Central memory CD4-positive, alpha-beta T cell (primary cell): ENCODE data around the gene ERCC5.

Experiments
- DNase-seq: peaks from one replicate; pipeline ENCODE4 v3.0.0; 2022

ERCC5 gene

DNA sequence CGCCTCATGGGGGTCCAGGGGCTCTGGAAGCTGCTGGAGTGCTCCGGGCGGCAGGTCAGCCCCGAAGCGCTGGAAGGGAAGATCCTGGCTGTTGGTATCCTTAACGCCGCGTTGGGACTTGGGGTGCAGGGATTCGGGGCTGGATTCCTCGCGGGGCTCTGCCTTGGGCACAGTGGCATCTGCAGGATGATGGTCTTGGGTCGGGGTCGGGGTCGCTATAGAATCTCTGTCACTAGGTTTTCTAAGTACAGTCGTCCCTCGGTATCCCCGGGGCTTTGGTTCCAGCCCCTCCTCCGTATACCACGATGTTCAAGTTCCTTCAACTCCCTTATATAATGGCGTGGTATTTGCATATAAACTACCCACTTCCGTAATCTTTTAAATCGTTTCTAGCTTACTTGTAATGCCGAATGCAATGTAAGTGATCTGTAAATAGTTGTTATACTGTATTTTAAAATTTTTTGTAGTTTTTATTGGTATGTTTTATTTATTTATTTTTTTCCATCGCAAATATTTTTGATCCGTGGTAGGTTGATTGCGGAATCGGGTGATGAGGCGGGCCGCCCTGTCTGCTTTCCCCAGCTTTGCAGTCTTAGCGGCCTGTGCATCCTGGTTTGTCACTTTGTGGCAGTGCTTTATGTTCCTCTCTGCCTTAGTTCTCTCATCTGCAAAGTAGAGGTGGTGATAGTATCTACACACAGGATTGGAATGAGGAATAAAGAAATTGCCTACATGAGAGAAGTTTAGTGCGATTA, 606 bp downstream of the ERCC5 start:
- DNase-seq = peak; percentile 71

DNA sequence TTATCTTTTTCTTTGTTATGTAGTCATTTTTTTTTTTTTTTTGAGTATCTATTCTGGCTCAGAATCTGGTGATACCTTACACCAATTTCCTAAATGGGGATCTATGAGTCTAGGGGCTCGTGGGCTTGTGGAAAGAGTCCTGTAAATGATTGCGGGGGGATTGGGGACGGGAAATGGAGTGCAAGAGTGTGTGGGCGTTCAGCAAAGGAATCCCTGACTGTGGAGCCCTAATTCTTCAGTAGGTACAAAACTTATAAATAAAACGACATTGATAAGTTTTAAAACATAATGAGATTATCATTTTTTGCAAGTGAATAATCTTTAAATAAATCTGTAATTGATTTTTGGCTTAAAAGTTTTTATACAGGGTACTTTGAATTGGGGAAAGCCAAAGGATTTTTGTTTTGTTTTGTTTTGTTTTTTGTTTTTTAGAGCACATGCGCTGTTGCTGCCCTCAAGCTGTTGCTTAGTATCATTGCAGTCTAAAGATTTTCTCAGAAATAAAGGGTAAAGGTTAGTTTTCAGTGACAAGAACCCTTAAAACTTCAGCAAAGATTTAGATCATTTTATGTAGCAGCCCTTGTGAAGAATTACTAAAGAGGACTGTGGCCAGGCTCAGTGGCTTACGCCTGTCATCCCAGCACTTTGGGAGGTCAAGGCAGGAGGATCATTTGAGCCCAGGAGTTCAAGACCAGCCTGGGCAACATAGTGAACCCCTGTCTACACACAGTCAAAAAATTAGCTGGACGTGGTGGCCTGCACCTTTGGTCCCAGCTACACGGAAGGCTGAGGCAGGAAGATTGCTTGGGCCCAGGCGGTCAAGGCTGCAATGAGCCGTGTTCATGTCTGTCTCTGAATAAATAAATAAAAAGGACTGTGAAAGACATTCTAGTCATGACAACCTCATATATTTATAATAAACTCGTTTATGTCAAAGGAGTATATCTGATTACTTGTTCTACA, 1.7 kb downstream of the ERCC5 start:
- peak; percentile 45 for DNase-seq

DNA sequence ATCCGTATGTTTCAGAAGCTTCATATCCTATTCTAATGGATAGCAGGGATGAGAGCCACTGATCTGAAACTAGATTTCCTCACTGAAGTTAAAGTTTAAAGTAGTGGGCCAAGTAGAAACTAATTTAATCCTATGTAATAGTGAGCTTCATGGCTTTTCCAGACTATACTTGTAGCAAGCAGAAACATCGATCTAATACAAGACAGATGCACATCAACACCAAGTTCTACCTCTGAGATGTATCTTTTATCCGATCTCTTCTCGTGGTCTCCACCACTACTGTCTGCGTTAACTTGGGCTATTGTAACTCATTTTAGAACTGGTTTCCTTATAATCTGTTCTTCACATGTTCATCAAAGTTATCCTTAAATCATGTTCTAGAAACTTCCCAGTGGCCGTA, 3.1 kb downstream of the ERCC5 start:
- no peak for DNase-seq

DNA sequence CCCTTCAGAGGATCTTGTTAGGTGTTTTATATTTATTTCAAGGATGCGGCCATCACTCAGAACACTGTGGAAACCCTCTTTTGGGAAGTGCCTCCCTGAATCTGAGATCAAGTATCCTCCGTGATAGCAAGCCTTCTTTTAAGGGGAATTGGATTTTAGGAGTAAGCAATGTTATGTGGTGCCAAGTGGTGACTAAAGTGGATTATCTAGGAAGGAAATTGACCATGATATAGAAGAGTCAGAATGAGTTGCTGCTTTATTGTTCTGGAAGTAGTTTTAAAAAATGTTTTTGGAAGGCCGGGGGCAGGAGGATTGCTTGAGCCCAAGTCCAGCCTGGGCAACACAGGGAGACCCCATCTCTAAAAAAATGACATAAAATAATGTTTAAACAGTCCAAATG, 6.7 kb downstream of the ERCC5 start:
- DNase-seq = no peak

DNA sequence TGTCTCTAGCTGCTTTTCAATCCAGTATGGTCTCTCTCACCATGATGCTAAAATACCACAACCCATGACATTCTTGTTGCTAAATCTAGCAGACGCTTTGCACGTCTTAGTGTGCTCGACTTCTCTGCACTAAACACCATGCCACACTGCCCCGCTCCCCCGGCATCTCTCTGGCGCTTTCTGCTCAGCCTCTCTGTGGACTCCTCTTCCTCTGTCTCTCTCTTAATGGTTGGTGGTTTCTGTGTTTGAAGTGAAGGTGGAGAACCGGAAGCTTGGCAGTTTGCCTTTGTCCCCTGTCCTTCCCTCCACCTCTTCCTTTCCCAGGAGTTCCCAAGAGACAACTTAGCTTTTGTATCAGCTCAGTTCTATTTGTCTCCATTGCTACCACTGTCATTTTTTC, 8.8 kb downstream of the ERCC5 start:
- no peak for DNase-seq

DNA sequence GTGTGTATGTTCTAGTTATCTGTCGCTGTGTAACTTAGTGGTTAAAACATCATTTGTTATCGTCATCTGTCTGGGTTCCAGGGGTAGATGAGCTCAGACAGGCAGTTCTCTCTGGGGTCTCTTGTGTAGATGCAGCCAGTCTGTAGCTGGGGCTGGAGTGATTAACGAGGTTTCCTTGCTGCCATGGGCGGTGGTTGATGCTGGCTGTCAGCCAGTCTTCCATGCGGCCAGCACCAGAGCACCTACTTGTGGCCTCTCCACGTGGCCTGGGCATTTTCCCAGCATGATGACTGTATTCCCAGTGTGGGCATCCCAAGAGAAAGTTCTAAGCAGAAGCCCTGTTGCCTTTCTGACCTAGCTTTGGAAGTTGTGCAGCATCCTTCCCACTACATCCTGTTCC, 10.7 kb downstream of the ERCC5 start:
- DNase-seq = no peak

DNA sequence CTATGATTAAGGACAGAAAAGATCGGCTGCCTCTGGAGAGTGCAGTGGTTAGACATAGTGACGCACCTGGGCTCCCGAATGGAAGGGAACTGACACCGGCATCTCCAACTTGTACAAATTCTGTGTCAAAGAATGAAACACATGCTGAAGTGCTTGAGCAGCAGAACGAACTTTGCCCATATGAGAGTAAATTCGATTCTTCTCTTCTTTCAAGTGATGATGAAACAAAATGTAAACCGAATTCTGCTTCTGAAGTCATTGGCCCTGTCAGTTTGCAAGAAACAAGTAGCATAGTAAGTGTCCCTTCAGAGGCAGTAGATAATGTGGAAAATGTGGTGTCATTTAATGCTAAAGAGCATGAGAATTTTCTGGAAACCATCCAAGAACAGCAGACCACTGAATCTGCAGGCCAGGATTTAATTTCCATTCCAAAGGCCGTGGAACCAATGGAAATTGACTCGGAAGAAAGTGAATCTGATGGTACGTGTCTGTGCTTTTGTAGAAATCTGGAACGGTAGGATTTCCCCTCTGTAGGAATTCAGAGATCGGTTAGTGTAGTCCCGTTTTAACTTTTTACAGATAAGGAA, 16.9 kb downstream of the ERCC5 start:
- no peak for DNase-seq

DNA sequence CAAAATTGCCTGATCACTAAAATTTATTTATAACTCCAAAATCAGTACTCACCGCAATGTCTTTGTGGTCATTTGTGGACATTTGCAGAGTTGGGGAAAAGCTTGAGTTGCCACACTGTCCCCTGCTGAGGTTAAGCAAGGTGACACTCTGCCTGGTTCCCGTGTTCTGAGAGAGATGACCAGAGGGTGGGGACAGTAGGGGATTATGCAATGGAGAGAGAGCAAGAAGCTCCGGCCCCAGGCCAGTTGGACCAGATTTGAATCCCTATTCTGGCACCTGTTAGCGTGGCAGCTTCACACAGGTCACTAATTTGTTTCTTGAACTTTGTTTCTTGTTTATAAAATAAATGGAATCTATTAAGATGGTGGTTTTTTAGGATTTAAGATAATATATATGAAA, 17.8 kb downstream of the ERCC5 start:
- DNase-seq = no peak

DNA sequence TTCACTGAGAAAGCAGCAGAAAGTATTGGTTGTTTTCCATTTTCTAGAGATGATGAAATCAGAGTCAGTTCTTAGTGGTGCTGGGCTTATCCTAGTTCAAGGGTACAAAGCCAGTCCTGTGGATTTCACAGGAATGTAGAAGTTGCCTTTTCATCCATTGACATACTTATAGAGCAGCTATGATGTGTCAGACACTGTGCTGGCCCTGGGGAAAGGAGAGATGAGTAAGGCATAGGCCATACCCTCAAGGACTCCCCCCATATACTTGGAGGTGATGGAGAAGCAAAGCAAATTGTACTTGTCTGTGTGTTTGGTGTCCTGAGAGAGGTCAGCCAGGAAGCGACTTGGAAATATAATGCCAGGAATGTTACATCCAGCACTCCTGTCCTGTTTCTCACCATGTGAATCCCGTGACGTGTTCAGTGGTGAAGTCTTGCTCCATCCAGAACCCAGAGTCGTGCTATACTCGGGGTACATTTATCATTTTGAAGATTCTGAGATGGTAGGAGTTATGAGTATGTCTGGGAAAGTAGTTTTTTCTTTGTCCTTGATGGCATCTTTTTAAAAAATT, 22.6 kb downstream of the ERCC5 start:
- DNase-seq = no peak

DNA sequence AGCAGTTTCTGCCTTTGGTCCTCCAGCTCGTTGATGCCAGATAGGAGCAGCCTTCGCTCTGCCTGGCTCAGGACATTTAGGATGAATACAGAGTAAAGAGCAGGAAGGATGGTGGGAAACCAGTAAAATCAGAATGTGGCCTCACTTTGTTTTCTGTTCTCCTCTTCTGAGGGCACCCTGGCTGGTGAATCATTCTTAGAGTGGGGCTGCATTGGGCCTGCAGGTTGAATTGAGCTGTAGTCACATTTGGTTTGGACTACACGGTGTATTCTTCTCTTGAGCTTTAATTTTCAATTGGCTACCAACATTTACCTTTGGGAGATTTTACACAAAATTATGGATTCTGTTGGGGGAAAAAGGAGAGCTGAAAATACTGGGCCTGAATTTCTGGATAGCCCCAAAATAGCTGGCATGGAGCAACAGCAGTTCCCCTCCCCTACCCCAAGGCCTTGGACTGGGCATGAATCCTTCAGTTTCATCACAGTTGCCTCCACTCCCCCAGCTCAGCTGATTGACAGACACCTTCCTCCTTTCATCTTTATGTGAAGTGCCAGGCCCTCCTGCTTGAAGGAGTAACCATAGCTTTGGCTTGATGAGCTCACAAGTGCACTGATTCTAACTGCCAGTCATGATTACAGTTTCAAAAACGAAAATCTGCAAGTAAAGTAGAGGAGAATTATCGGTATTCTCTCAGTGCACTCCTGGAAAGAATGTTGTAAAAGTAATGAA, 24.3 kb downstream of the ERCC5 start:
- DNase-seq = no peak

DNA sequence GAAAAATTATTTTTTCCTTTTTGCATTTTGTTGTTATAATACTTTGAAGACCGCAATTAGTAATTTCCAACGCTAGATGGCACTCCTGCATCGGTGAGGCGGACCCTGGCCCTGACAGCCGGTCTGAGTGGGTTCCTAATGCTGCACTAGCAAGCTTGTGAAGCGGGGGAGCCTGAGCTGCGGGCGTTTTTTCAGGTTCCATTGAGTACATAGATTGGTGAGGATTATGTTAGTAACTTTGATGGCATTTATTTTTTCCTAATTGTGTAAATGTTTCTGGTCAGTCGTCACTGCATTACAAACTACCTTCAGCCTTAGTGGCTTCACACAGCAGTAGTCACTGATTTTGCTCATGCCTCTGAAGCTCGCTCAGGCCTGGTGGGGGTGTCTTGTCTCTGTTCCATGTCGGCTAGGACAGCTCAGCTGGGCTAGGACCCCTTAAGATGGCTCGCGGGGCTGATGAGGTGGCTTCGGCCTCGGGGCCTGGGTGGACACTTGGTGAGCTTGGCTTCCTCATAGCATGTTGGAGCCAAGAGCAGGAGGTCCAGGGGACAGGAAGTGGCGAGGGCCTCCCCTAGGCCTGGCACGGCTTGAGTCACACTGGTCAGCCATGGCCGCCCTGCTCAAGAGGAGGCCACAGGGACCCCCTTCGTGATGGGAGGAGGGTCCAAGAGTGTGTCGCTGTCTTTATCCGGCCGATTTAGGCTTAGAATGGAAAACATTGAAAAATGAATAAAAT, 25.0 kb downstream of the ERCC5 start:
- DNase-seq = peak; percentile 32

DNA sequence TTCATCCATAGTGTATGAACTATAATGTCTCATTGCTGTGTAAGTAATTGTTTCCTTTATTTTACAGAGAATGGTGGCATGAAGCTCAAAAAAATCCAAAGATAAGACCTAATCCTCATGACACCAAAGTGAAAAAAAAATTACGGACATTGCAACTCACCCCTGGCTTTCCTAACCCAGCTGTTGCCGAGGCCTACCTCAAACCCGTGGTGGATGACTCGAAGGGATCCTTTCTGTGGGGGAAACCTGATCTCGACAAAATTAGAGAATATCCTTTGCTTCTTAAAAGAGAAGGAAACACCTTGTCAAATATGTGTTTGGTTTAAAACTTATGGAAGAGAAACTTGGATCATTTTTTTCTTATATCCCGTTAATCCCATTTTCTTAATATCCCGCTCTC, 26.3 kb downstream of the ERCC5 start:
- no peak for DNase-seq

DNA sequence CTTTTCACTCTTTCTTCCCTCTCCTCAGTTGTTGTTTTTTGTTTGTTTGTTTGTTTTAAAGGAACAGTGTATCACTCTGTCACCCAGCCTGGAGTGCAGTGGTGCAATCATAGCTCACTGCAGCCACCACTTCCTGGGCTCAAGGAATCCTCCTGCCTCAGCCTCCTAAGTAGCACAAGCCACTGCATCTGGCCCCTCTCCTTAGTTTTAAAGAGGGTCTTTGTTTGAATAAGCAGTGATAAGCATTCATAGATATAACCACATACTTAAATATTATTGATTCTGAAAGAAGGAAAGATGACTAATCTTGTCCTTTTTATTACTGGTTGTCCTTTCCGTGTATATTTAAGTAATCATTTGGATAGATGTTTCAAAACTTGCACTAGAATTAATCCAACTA, 26.7 kb downstream of the ERCC5 start:
- no peak for DNase-seq

DNA sequence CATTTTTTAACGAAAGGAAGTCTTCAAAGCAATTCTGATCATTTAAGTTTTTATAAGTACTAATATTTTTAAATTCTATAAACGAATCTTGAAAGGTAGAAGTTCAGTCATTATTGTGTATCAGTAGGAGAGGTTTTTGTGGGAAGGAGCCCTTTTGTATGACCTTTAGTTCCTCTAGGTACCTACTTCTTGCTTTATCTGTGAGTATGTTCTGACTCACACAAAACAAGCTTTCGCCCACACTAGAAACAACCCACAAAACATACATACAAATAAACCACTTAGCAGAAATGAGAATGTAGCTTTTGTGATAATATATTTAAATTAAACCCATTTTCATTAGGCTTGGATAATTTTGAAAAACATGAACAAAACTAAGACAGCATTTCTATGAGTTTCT, 27.8 kb downstream of the ERCC5 start:
- no peak for DNase-seq

DNA sequence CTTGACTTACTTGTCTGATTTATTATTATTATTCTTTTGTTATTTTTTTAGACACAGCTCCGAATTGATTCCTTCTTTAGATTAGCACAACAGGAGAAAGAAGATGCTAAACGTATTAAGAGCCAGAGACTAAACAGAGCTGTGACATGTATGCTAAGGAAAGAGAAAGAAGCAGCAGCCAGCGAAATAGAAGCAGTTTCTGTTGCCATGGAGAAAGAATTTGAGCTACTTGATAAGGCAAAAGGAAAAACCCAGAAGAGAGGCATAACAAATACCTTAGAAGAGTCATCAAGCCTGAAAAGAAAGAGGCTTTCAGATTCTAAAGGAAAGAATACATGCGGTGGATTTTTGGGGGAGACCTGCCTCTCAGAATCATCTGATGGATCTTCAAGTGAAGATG, 29.4 kb downstream of the ERCC5 start:
- DNase-seq = no peak

DNA sequence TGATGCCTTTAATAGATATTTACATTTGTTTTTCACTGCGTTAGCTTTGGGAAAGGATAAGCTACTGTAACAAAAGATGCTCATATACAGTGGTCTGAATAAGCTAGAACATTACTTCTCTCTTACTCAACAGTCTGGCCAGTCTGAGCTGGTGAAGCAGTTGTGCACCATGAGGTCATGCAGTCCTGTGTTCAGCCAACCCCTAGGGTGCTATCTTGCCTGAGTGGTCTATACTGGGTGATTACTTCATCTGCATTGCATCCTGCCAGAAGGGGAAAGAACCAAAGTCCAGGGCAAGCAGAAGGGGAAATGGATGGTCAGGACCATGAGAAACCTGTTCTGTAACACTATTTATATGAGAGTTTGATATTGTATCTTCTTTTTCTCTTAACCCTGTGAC, 31.5 kb downstream of the ERCC5 start:
- DNase-seq = no peak

DNA sequence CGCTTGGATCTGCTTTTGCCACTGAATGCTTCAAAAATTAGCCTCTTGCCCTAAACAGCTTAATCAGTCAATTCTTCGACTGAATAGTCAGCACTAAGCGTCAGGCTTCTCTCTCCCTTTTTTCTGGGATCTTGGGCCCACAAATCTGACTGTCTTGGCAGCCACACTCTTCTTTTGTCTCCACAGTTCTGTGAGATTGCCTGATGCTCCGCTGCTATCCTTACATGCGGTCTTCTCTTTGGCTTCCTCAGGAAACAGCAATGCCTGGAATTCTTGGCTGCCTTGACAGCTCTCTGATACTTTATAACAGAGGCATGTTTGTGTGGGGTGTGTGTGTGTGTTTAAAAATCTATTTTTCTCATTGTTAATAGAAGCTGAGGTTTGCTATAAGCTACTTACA, 32.6 kb downstream of the ERCC5 start:
- no peak for DNase-seq

DNA sequence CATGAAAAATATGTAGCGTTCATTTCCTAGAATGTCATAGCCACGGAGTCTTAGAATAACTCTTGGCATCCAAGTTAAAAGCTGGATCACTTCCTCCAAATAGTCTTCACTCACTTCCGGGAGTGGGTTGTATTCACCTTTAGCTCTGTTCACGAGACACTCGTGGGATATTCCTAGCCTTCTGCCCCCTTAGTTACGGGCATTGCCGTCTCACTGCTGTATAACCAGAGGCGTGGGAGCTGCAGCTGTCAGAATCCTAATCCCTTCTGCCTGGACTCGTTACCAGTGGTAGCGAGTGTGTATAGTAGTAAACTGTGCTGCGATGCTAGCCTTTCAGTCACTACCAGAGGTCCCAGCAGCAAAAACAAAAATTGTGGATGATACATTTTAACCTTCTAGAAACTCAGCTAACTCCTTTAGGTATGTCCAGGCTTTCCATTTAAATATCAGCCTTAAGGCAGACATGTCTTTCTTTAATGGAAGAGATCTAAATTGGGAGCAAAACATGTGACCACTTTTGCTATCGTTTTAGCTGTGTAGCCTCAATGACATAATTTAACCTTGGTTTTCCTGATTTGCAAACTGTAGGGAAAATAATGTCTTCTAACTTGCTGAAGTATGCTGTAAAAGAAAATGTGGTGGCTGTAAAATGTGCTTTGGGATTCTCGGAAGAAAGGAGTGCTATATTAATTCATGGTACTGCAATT, 34.1 kb downstream of the ERCC5 start:
- DNase-seq = no peak

DNA sequence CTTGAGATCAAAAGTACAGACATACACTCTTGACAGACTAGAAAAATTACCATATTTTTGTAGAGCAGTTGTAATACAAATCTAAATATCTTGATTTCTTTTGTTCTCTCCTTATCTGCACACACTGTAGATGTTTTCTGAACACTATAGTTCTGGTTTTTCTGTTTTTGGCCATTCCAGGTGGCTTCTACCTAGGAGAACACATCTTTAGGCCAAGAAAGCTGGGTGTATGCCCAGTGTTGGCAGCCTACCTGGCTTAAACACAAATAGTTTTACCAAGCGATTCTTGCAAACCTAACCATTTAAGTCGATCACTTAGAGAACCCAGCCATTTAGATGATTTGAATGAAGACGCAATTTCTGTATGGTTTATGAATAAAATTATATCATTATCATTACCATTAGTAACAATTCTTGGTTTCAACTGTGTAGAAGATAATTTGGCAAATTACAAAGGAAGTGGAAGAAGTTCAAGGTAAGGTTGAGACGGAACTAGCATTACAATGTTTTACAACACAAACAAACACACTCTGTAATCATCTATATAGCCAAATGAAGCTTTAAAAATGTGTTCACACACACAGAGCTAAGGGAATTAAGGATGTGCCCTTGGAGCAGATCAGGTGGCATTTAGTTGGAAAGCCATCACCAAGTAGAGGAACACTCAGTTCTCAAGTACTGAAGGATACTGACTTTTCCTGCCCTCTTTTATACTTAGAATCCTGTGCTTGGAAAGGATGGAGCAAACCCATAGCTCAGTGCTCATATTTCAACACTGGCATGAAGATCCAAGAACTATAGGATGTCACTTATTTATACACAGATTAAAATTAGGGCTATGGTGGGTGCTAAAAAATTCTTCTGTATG, 36.2 kb downstream of the ERCC5 start:
- no peak for DNase-seq

DNA sequence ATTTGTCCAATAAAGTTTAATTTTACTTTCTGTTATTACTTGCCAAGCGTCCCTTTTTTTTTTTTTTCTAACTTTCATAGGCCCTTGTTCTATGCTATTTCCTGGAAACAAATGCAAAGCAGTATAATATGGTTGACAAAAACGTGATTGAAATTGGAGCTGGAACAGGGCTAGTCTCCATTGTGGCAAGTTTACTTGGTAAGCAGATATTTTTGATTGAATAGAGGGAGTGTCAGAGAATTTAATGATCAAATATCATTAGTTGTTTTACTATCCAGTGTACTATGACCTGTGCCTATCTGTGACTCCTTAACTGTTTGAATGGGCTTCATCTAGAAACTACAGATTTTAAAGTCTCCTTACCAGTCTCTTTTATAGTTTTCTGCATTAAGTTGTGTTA, 46.7 kb downstream of the ERCC5 start:
- no peak for DNase-seq
